Measurements from ENCODE around the gene LIPC.

- TF ChIP-seq CTCF (IDR thresholded peaks at IDR 0.05) (no peak), ZFX (IDR thresholded peaks at IDR 0.05; ENCODE audit: borderline replicate concordance) (no peak)
These were observed 24.0 kb upstream of the LIPC start for GRCh38 chr15:58407778-58408177.
